ENCODE measurements around the gene CHST15.

DNA sequence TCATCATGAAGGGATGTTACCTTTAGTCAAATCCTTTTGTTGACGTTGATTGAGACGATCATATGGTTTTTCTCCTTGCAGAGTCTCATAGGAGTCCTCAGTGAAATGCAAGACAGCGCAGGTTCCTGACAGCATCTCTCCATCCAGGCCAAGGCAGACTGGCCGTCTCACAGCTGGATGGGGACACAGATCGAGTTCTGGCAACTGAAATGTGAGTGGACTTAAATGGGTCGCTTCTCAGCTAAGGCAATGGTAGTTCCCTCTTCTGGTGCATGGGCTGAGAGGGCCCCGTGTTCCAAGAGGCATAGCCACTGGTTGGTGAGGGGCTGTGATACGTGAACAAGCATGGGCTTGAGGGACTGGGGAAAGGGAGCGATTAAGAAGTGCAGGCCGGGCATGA is 102.5 kb downstream of the CHST15 start:
- TF ChIP-seq POLR2A (IDR thresholded peaks at IDR 0.05) (no peak), CTCF (IDR thresholded peaks at IDR 0.05) (no peak)
